ENCODE measurements around the gene LINGO4. TPM values are rescaled to one million over a fixed set of nuclear protein-coding genes. Genes with fewer than 3 reads are reported as not detected.

Gene LINGO4
- total and polyA plus RNA-seq, 10 of the 15 experiments (the other 5 are each of a cell fraction or from before 2014, with no cell fraction given), result not detected

- TF ChIP-seq ZNF592 (IDR thresholded peaks at IDR 0.05), result no peak
Observed at GRCh38 chr1:151816548-151817352, 11.5 kb upstream of the LINGO4 start (continued).

GRCh38 chr1:151815716-151816327 lies 10.6 kb upstream of the LINGO4 start:
- intact Hi-C loops (cut with micrococcal nuclease; ENCODE audit: unreplicated experiment), result no loop called here
- no peaks in the 10 kb centered on the region for H3K79me2 ChIP-seq (ENCODE audit: control insufficient read depth, insufficient read depth, low read length)
- DNase-seq (ENCODE audit: low read depth, low spot score) (no peak), FAIRE-seq (no peak), ATAC-seq (no peak)
- no peak overlapping the region for H3K4me3 ChIP-seq
- no peaks in the 10 kb centered on the region for H3K36me3 ChIP-seq (ENCODE audit: control insufficient read depth in 2 of 2, insufficient read depth in 2 of 2, low read length in 1 of 2)
- H3K9ac ChIP-seq (ENCODE audit: control insufficient read depth, insufficient read depth, low read length), result no peak overlapping the region
- H3K27me3 ChIP-seq (replicated peaks in 1 of 2; ENCODE audit: control insufficient read depth in 2 of 2, insufficient read depth in 2 of 2, low read length in 1 of 2), result peaks cover 0 to 4% of the 10 kb centered on the region in 2 experiments; a peak in 2 of 4 replicates
- H3K27ac ChIP-seq (ENCODE audit: control insufficient read depth, insufficient read depth), result no peak overlapping the region
- no TSS peak for BruUV-seq (replicated peaks)
- ChIA-PET POLR2A (no interaction called here), CTCF (no interaction called here), RAD21 (ENCODE audit: unreplicated experiment) (no interaction called here), SMC1A (ENCODE audit: uncharacterized antibody, unreplicated experiment) (no interaction called here)
- no peak overlapping the region for H2AFZ ChIP-seq (ENCODE audit: control insufficient read depth, low read depth, low read length)
- no peak overlapping the region for H3K4me2 ChIP-seq (ENCODE audit: control insufficient read depth, insufficient read depth)
- 22% methylated on average over 11 of the region's 12 CpGs for WGBS (ENCODE audit: insufficient coverage, insufficient replicate concordance, low lambda C conversion rate, missing lambda C conversion rate)
- in situ Hi-C loops (cut with MboI), result no loop called here
- no peaks in the 10 kb centered on the region; the same call in 1 of the 2 replicates for H3K4me1 ChIP-seq (ENCODE audit: control insufficient read depth, insufficient read depth, low read length)
- no peaks in the 10 kb centered on the region for H4K20me1 ChIP-seq (ENCODE audit: control insufficient read depth, insufficient read depth)
- H3K9me3 ChIP-seq (replicated peaks; ENCODE audit: control insufficient read depth, insufficient read depth, low read length), result no peaks in the 10 kb centered on the region
- no peak for TF ChIP-seq ZNF274 (IDR thresholded peaks at IDR 0.05; ENCODE audit: insufficient read depth, insufficient read length)
- TF ChIP-seq ATF2 (IDR thresholded peaks at IDR 0.05; ENCODE audit: low read length), result no peak
- no peak for TF ChIP-seq CBFB (IDR thresholded peaks at IDR 0.05; ENCODE audit: low read depth)
- TF ChIP-seq NR2C1 (IDR thresholded peaks at IDR 0.05), result no peak
- TF ChIP-seq SPI1 (IDR thresholded peaks at IDR 0.05; ENCODE audit: borderline replicate concordance, insufficient read depth, low read depth, low read length), result no peak
- TF ChIP-seq CREM (IDR thresholded peaks at IDR 0.05; ENCODE audit: low read depth), result no peak
- no peak for TF ChIP-seq MEF2B (IDR thresholded peaks at IDR 0.05; ENCODE audit: partially characterized antibody, poor library complexity, severe bottlenecking)
- no peak for TF ChIP-seq JUNB (IDR thresholded peaks at IDR 0.05)
- no peak for TF ChIP-seq SREBF1 (IDR thresholded peaks at IDR 0.05; ENCODE audit: low read length)
- TF ChIP-seq FOXM1 (IDR thresholded peaks at IDR 0.05; ENCODE audit: low read depth, low read length), result no peak
- no peak for TF ChIP-seq ZNF207 (IDR thresholded peaks at IDR 0.05; ENCODE audit: borderline replicate concordance)
- TF ChIP-seq ZNF592 (IDR thresholded peaks at IDR 0.05), result no peak

All from GM12878 (cell line).